CD4-positive, alpha-beta T cell treated with Interleukin-17A for 1 hour (primary cell): ENCODE results near the gene PRIMA1.

ENCODE experiments used
- DNase-seq: peaks from one replicate; pipeline ENCODE4 v3.0.0-alpha.2; 2020

Gene PRIMA1

GRCh38 chr14:93751946-93752655 is 36.2 kb downstream of the PRIMA1 start:
- no peak for DNase-seq

GRCh38 chr14:93749076-93749420 is 39.2 kb downstream of the PRIMA1 start:
- DNase-seq, result no peak

- DNase-seq, result no peak
Measured at GRCh38 chr14:93748208-93749075, 39.8 kb downstream of the PRIMA1 start.

- no peak for DNase-seq
Measured at GRCh38 chr14:93747560-93747959, 40.7 kb downstream of the PRIMA1 start.

- DNase-seq, result no peak
Measured at GRCh38 chr14:93747102-93747501, 41.2 kb downstream of the PRIMA1 start.

GRCh38 chr14:93745603-93746273 is 42.5 kb downstream of the PRIMA1 start:
- DNase-seq, result no peak

- DNase-seq, result no peak
Measured at GRCh38 chr14:93744876-93745275, 43.4 kb downstream of the PRIMA1 start.

- DNase-seq, result no peak
Measured at GRCh38 chr14:93744176-93744575, 44.1 kb downstream of the PRIMA1 start.

- no peak for DNase-seq
Measured at GRCh38 chr14:93743270-93744060, 44.8 kb downstream of the PRIMA1 start.

GRCh38 chr14:93742761-93743160 is 45.5 kb downstream of the PRIMA1 start:
- no peak for DNase-seq

- no peak for DNase-seq
Measured at GRCh38 chr14:93741556-93742230, 46.6 kb downstream of the PRIMA1 start.

GRCh38 chr14:93737634-93738033 is 50.7 kb downstream of the PRIMA1 start:
- no peak for DNase-seq

GRCh38 chr14:93736378-93737014 is 51.8 kb downstream of the PRIMA1 start:
- DNase-seq, result no peak

GRCh38 chr14:93735206-93735605 is 53.1 kb downstream of the PRIMA1 start:
- no peak for DNase-seq

- no peak for DNase-seq
Measured at GRCh38 chr14:93734086-93734822, 54.0 kb downstream of the PRIMA1 start.

GRCh38 chr14:93733631-93734030 is 54.7 kb downstream of the PRIMA1 start:
- DNase-seq, result no peak

- DNase-seq, result no peak
Measured at GRCh38 chr14:93733231-93733630, 55.1 kb downstream of the PRIMA1 start.

- no peak for DNase-seq
Measured at GRCh38 chr14:93732524-93732923, 55.8 kb downstream of the PRIMA1 start.

GRCh38 chr14:93731753-93732152 is 56.5 kb downstream of the PRIMA1 start:
- no peak for DNase-seq

GRCh38 chr14:93729993-93730392 is 58.3 kb downstream of the PRIMA1 start:
- no peak for DNase-seq

- DNase-seq, result no peak
Measured at GRCh38 chr14:93728651-93729016, 59.7 kb downstream of the PRIMA1 start.
